A549 (cell line): ENCODE data around the gene ARFGEF3. TPM values are rescaled to one million over a fixed set of nuclear protein-coding genes. Genes with fewer than 3 reads are reported as not detected.

ENCODE experiments used
- ATAC-seq, 2 experiments: fragments of 200-7000 bp in 1 of 2; fragments of >200 bp in 1 of 2; cut with Nextera tagmentation in 1 of 2; cut with Tn5 transposase in 1 of 2; 3 replicates each; pipeline versions ENCODE4 v1.8.0 to v1.9.1; 2018 to 2020; ENCODE audit warnings: mild to moderate bottlenecking in 1 of 2, moderate library complexity in 1 of 2
- CTCF ChIA-PET: fragments of 300-600 bp; sonication (Branson Sonifier 250); formaldehyde crosslinking; extraction: SDS; loops from one replicate; lab custom pipeline; 2021; ENCODE audit warnings: antibody characterized with exemption, inconsistent platforms; lab: Yijun Ruan, JAX
- POLR2A ChIA-PET: fragments of 350-600 bp; formaldehyde crosslinking; extraction: SDS; loops from one replicate; lab custom pipeline; 2021; ENCODE audit warnings: antibody characterized with exemption, inconsistent platforms; lab: Yijun Ruan, JAX
- DNase-seq, 2 experiments: peaks; one replicate each; pipeline versions ENCODE4 v3.0.0 to v3.0.0-alpha.2; 2011 to 2016; ENCODE audit warnings: low read depth in 1 of 2, low spot score in 1 of 2
- FAIRE-seq: peaks from 2 replicates; lab custom pipeline; 2011; peaks lifted over from hg19 to GRCh38; lab: Jason Lieb, UNC
- H3K27ac ChIP-seq, 2 experiments: fragments of >200 bp; sonication (Bioruptor Twin); formaldehyde crosslinking; 3 replicates each; pipeline ENCODE4 v1.5.1; 2016 to 2017
- H3K4me1 ChIP-seq: fragments of >200 bp; sonication (Bioruptor Twin); formaldehyde crosslinking; 3 replicates; pipeline ENCODE4 v1.6.1; 2016
- H3K4me2 ChIP-seq: fragments of >200 bp; sonication (Bioruptor Twin); formaldehyde crosslinking; 3 replicates; pipeline ENCODE4 v1.6.1; 2016
- H3K4me3 ChIP-seq: fragments of >200 bp; sonication (Bioruptor Twin); formaldehyde crosslinking; 3 replicates; pipeline ENCODE4 v1.5.1; 2016
- H3K9me3 ChIP-seq: fragments of >200 bp; sonication (Bioruptor Twin); formaldehyde crosslinking; 3 replicates; pipeline ENCODE4 v1.6.1; 2016
- BHLHE40 ChIP-seq: IDR thresholded peaks from 2 replicates; pipeline ENCODE4 v1.6.1; 2012; ENCODE audit warnings: low read depth, low read length, inconsistent platforms
- CBX8 ChIP-seq: fragments of 200-600 bp; sonication (generic); IDR thresholded peaks from 2 replicates; pipeline ENCODE4 v1.6.1; 2016
- CEBPB ChIP-seq, 2 experiments: fragments of >200 bp in 1 of 2; sonication (Bioruptor Twin) in 1 of 2; formaldehyde crosslinking in 1 of 2; IDR thresholded peaks; 2 replicates each; pipeline ENCODE4 v1.6.1; 2012 to 2016
- CHD2 ChIP-seq: fragments of 150-350 bp; IDR thresholded peaks from 2 replicates; pipeline ENCODE4 v1.6.1; 2014; ENCODE audit warnings: low read length; ENCODE audit not compliant: partially characterized antibody
- ESRRA ChIP-seq: fragments of 150-350 bp; IDR thresholded peaks from 2 replicates; pipeline ENCODE4 v1.6.1; 2014; ENCODE audit warnings: mild to moderate bottlenecking, low read length, borderline replicate concordance
- GATA3 ChIP-seq: IDR thresholded peaks from 2 replicates; pipeline ENCODE4 v1.6.1; 2012; ENCODE audit warnings: borderline replicate concordance
- HDAC2 ChIP-seq: fragments of 200-600 bp; sonication (generic); IDR thresholded peaks from 2 replicates; pipeline ENCODE4 v1.6.1; 2016
- HOXB13 ChIP-seq: fragments of 250-450 bp; sonication (Bioruptor Pico); IDR thresholded peaks from 2 replicates; pipeline ENCODE4 v1.5.0; 2020; ENCODE audit warnings: low read depth, mild to moderate bottlenecking, moderate library complexity
- HOXB5 ChIP-seq: fragments of 250-450 bp; sonication (Bioruptor Pico); IDR thresholded peaks from 2 replicates; pipeline ENCODE4 v1.5.0; 2020; ENCODE audit warnings: mild to moderate bottlenecking, moderate library complexity
- JUN ChIP-seq, 2 experiments: fragments of >200 bp; sonication (Bioruptor Twin); formaldehyde crosslinking; IDR thresholded peaks; 2 replicates in 1 of 2; 3 replicates in 1 of 2; pipeline ENCODE4 v1.6.1; 2016 to 2017
- KDM5A ChIP-seq: fragments of 200-600 bp; sonication (generic); IDR thresholded peaks from 2 replicates; pipeline ENCODE4 v1.6.1; 2016; ENCODE audit warnings: antibody characterized with exemption, mild to moderate bottlenecking
- MAFK ChIP-seq: fragments of 450-650 bp; IDR thresholded peaks from 2 replicates; pipeline ENCODE4 v1.6.1; 2014; ENCODE audit not compliant: partially characterized antibody
- MAZ ChIP-seq: fragments of 150-350 bp; IDR thresholded peaks from 2 replicates; pipeline ENCODE4 v1.6.1; 2014; ENCODE audit warnings: antibody characterized with exemption, low read depth, low read length, borderline replicate concordance
- MYC ChIP-seq: IDR thresholded peaks from 2 replicates; pipeline ENCODE4 v1.6.1; 2012; ENCODE audit warnings: mild to moderate bottlenecking, inconsistent platforms, low read length, improper control_type of control experiment, borderline replicate concordance
- RCOR1 ChIP-seq: fragments of 150-350 bp; IDR thresholded peaks from 2 replicates; pipeline ENCODE4 v1.6.1; 2014; ENCODE audit warnings: antibody characterized with exemption, low read length, low read depth
- SREBF2 ChIP-seq: fragments of 450-650 bp; IDR thresholded peaks from 2 replicates; pipeline ENCODE4 v1.6.1; 2014; ENCODE audit warnings: mild to moderate bottlenecking, moderate library complexity
- TFCP2L1 ChIP-seq: fragments of 250-450 bp; sonication (Bioruptor Pico); IDR thresholded peaks from 2 replicates; pipeline ENCODE4 v1.5.0; 2021; ENCODE audit warnings: mild to moderate bottlenecking
- ZC3H11A ChIP-seq: fragments of 450-650 bp; IDR thresholded peaks from 2 replicates; pipeline ENCODE4 v1.6.1; 2014; ENCODE audit warnings: antibody characterized with exemption, mild to moderate bottlenecking
- WGBS: methylation state at CpG from one replicate; pipeline ENCODE4 v1.1.6; 2017; ENCODE audit errors: missing lambda C conversion rate; 5-methylcytosine and 5-hydroxymethylcytosine counted together
- polyA plus RNA-seq, 4 experiments: library from polyadenylated mRNA; depleted of rRNA in 3 of 4; stranded (reverse); fragments of >200 nt; fragmentation: RNase III in 1 of 4; extraction: RNeasy Plus Mini Kit Qiagen cat#74134 plus additional on column Dnase treatment in 1 of 4; gene quantifications; 2 replicates in 3 of 4; 3 replicates in 1 of 4; pipeline ENCODE4 v1.2.3, GENCODE V29; 2011 to 2017
- TF ChIP-seq, protein P1 (sequence below): fragments of 150-350 bp; IDR thresholded peaks from 2 replicates; pipeline ENCODE4 v1.6.1; 2014; ENCODE audit warnings: low read depth, mild to moderate bottlenecking, low read length
- TF ChIP-seq, protein P2 (sequence below): IDR thresholded peaks from 2 replicates; pipeline ENCODE4 v1.6.1; 2012
- TF ChIP-seq, protein P3 (sequence below): fragments of 250-450 bp; sonication (Bioruptor Pico); IDR thresholded peaks from 2 replicates; pipeline ENCODE4 v1.5.0; 2021; ENCODE audit warnings: mild to moderate bottlenecking, moderate library complexity, borderline replicate concordance

ARFGEF3 gene
- polyA plus RNA-seq, 2 of the 4 experiments (the other 2 are of a cell fraction): 0.15 to 0.83 TPM

DNA sequence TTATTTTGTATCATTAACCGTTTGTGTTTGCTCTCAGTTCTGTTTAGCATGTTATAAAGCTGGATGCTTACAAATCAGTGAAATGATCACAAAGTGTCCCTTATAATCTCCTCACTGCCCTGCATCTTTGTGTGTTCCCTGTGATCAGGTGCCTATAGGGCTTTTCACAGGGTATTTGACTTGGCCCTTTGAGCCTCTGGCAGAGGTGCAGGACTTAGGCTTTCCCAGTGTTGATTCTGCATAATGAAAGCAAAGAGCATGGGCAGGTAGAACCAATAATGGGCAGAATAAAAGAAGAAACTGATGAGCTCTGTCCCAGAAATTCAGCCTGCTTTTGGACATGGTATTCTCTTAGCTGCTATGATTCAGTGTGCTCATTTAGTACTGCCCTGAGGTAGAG lies 73.5 kb downstream of the ARFGEF3 start:
- POLR2A ChIA-PET: no interaction called here
- WGBS: 19% methylated on average over 1 of the region's 1 CpG
- H3K9me3 ChIP-seq: no peaks in the 10 kb centered on the region
- no peak for FAIRE-seq
- no peak overlapping the region for H3K4me2 ChIP-seq
- no peak overlapping the region for H3K27ac ChIP-seq
- TF ChIP-seq MAZ: no peak
- TF ChIP-seq CEBPB (IDR thresholded peaks at IDR 0.05): no peak
- no peak for TF ChIP-seq RCOR1
- TF ChIP-seq TFCP2L1 (CRISPR knock-in tag): no peak
- TF ChIP-seq HOXB5: no peak
- TF ChIP-seq BHLHE40: no peak
- TF ChIP-seq ZC3H11A: no peak
- TF ChIP-seq GATA3: no peak
- H3K4me3 ChIP-seq: no peak overlapping the region
- no peak for DNase-seq
- CTCF ChIA-PET: interaction anchor here (1.5 kb wide), 1 partner anchor 21 kb away, joined by 3 read pairs; no protein-coding TSS in a partner anchor
- H3K4me1 ChIP-seq: 0 out of 3 replicates have a peak, but pooled peaks cover 6% of the 10 kb centered on the region
- no peak for ATAC-seq

DNA sequence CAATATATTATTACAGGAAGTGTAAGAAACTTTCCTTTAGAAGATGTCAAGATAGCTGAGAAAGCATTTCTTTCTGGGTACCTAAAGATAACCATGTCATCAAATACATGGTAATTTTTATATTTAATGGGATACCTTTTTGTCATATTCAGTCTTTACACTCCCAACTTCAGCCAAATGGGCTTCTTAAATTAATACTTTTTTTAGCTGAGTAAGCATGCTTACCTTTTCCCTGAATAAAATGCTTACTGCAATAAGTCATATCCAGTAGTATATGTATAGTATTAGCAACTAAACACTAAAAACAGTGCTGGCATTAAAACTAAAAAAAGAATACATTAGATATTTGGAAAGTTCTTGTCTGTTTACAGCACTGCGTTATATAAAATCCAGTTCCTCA lies 74.0 kb downstream of the ARFGEF3 start:
- WGBS: 97% methylated on average over 1 of the region's 1 CpG
- POLR2A ChIA-PET: no interaction called here
- DNase-seq (no peak), ATAC-seq (no peak), FAIRE-seq (no peak)
- Histone ChIP-seq H3K4me1 (0 out of 3 replicates have a peak, but pooled peaks cover 6% of the 10 kb centered on the region), H3K9me3 (no peaks in the 10 kb centered on the region), H3K4me2 (no peak overlapping the region), H3K27ac (no peak overlapping the region), H3K4me3 (no peak overlapping the region)
- CTCF ChIA-PET: interaction anchor here (1.5 kb wide), 1 partner anchor 20 kb away, joined by 3 read pairs; no protein-coding TSS in a partner anchor
- peak; percentile 64 for TF ChIP-seq MAFK
- TF ChIP-seq, protein P1, sequence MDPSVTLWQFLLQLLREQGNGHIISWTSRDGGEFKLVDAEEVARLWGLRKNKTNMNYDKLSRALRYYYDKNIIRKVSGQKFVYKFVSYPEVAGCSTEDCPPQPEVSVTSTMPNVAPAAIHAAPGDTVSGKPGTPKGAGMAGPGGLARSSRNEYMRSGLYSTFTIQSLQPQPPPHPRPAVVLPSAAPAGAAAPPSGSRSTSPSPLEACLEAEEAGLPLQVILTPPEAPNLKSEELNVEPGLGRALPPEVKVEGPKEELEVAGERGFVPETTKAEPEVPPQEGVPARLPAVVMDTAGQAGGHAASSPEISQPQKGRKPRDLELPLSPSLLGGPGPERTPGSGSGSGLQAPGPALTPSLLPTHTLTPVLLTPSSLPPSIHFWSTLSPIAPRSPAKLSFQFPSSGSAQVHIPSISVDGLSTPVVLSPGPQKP: no peak
- TF ChIP-seq CBX8: no peak
- no peak for TF ChIP-seq HDAC2
- no peak for TF ChIP-seq JUN (IDR thresholded peaks at IDR 0.05)

DNA sequence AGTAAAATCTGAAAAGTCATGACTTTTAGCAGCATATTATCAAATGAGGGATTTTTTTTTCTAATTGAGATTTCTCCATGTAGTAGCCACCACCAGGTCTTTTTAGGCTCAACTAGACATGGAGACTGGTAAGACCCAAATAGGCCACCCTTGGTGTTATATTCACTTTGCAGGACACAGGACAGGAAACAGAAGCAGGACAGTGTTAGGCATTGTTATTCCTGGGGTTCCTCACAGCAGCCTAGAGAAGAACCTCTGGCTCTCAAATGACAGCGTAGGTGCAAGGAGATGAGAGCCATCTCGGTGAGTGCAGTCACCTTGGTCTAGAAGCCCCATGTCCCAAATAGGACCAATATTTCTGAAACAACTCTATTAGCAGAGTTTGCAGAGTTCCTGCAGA lies 75.7 kb downstream of the ARFGEF3 start:
- no peak for ATAC-seq
- ChIA-PET POLR2A (no interaction called here), CTCF (no interaction called here)
- no peak for FAIRE-seq
- WGBS: 85% methylated on average over 2 of the region's 2 CpGs
- no peak for DNase-seq
- H3K27ac ChIP-seq: no peak overlapping the region
- no peaks in the 10 kb centered on the region for H3K9me3 ChIP-seq
- H3K4me3 ChIP-seq: no peak overlapping the region
- H3K4me1 ChIP-seq: no peaks in the 10 kb centered on the region
- TF ChIP-seq, protein P2, sequence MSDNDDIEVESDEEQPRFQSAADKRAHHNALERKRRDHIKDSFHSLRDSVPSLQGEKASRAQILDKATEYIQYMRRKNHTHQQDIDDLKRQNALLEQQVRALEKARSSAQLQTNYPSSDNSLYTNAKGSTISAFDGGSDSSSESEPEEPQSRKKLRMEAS: no peak
- TF ChIP-seq BHLHE40 (no peak), CEBPB (IDR thresholded peaks at IDR 0.05) (no peak), KDM5A (no peak), MYC (no peak), SREBF2 (no peak), HOXB13 (CRISPR knock-in tag) (no peak), ESRRA (no peak), CHD2 (no peak), JUN (IDR thresholded peaks at IDR 0.05) (no peak)
- TF ChIP-seq, protein P1: no peak
- TF ChIP-seq, protein P3, sequence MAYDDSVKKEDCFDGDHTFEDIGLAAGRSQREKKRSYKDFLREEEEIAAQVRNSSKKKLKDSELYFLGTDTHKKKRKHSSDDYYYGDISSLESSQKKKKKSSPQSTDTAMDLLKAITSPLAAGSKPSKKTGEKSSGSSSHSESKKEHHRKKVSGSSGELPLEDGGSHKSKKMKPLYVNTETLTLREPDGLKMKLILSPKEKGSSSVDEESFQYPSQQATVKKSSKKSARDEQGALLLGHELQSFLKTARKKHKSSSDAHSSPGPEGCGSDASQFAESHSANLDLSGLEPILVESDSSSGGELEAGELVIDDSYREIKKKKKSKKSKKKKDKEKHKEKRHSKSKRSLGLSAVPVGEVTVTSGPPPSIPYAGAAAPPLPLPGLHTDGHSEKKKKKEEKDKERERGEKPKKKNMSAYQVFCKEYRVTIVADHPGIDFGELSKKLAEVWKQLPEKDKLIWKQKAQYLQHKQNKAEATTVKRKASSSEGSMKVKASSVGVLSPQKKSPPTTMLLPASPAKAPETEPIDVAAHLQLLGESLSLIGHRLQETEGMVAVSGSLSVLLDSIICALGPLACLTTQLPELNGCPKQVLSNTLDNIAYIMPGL (CRISPR knock-in tag): no peak
- H3K4me2 ChIP-seq: no peak overlapping the region
